ENCODE results near the gene FBXL4.

The FBXL4 gene

GRCh38 chr6:98833307-98834059 is 114.3 kb downstream of the FBXL4 start:
- TF ChIP-seq, protein P1, sequence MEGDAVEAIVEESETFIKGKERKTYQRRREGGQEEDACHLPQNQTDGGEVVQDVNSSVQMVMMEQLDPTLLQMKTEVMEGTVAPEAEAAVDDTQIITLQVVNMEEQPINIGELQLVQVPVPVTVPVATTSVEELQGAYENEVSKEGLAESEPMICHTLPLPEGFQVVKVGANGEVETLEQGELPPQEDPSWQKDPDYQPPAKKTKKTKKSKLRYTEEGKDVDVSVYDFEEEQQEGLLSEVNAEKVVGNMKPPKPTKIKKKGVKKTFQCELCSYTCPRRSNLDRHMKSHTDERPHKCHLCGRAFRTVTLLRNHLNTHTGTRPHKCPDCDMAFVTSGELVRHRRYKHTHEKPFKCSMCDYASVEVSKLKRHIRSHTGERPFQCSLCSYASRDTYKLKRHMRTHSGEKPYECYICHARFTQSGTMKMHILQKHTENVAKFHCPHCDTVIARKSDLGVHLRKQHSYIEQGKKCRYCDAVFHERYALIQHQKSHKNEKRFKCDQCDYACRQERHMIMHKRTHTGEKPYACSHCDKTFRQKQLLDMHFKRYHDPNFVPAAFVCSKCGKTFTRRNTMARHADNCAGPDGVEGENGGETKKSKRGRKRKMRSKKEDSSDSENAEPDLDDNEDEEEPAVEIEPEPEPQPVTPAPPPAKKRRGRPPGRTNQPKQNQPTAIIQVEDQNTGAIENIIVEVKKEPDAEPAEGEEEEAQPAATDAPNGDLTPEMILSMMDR (IDR thresholded peaks at IDR 0.05; ENCODE audit: poor library complexity, severe bottlenecking): no peak
- DNase-seq (ENCODE audit: low spot score) (no peak), ATAC-seq (ENCODE audit: low read depth) (peak; percentile 38)
- Histone ChIP-seq H3K27ac (ENCODE audit: poor library complexity, severe bottlenecking) (no peak overlapping the region), H3K36me3 (ENCODE audit: low read depth) (no peaks in the 10 kb centered on the region), H3K9me3 (ENCODE audit: severe bottlenecking) (no peaks in the 10 kb centered on the region), H3K4me1 (ENCODE audit: insufficient read depth, poor library complexity, severe bottlenecking) (no peaks in the 10 kb centered on the region), H3K27me3 (ENCODE audit: insufficient read depth, poor library complexity, severe bottlenecking) (peaks cover 96% of the 10 kb centered on the region), H3K4me3 (ENCODE audit: severe bottlenecking) (no peak overlapping the region)

- ATAC-seq (ENCODE audit: low read depth): peak; percentile 18; the same call in 2 of the 3 replicates
Observed at GRCh38 chr6:98833057-98833306, 114.8 kb downstream of the FBXL4 start.

DNA sequence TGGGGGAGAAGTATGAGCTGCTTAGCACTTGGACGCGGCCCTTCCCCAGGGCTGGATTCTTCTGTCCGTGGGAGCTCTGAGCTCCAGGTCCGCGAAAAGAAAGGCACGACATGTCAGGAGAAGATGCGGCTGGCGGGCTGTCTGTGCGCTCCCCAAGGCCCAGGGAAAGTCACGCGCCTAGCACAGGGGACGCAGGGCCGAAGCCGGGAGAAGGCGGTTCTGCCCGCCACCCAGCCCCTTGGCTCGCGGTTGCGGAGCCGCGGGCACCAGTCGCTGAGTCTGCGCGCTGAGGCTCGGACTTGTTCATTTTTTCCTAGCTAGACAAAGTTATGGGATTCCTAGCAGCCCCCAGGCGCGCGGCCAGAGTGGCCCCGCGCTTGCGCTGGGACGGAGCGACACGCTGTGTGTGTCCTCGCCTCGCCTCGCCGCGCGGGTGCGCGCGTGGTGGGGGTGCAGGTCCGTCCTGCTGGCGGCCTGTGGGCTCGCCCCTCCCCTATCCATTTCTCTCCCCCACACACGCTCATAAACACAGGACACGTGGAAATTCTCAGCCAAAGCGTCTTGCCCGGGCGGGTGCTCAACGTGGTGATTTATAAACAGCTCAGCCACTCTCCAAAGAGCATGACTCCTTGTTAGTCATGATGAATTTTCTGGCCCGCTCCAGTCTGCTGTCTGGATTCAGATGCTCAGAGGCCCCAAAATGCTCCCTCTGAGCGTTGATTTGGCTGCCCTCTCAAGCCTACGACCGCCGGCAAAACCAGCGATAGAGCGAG is 115.3 kb downstream of the FBXL4 start:
- TF ChIP-seq, protein P1 (IDR thresholded peaks at IDR 0.05; ENCODE audit: poor library complexity, severe bottlenecking): no peak
- no peaks in the 10 kb centered on the region for H3K36me3 ChIP-seq (ENCODE audit: low read depth)
- H3K27ac ChIP-seq (ENCODE audit: poor library complexity, severe bottlenecking): no peak overlapping the region
- ATAC-seq (ENCODE audit: low read depth) (peak; percentile 51), DNase-seq (ENCODE audit: low spot score) (no peak)
- H3K4me1 ChIP-seq (ENCODE audit: insufficient read depth, poor library complexity, severe bottlenecking): no peaks in the 10 kb centered on the region
- H3K4me3 ChIP-seq (ENCODE audit: severe bottlenecking): no peak overlapping the region
- peaks cover 96% of the 10 kb centered on the region for H3K27me3 ChIP-seq (ENCODE audit: insufficient read depth, poor library complexity, severe bottlenecking)
- H3K9me3 ChIP-seq (ENCODE audit: severe bottlenecking): no peaks in the 10 kb centered on the region

More at GRCh38 chr6:98833057-98833306, 114.8 kb downstream of the FBXL4 start:
- no peak for DNase-seq (ENCODE audit: low spot score)
- no peak overlapping the region for H3K4me3 ChIP-seq (ENCODE audit: severe bottlenecking)
- H3K4me1 ChIP-seq (ENCODE audit: insufficient read depth, poor library complexity, severe bottlenecking): no peaks in the 10 kb centered on the region
- TF ChIP-seq, protein P1 (IDR thresholded peaks at IDR 0.05; ENCODE audit: poor library complexity, severe bottlenecking): no peak
- no peak overlapping the region for H3K27ac ChIP-seq (ENCODE audit: poor library complexity, severe bottlenecking)
- peaks cover 96% of the 10 kb centered on the region for H3K27me3 ChIP-seq (ENCODE audit: insufficient read depth, poor library complexity, severe bottlenecking)
- H3K9me3 ChIP-seq (ENCODE audit: severe bottlenecking): no peaks in the 10 kb centered on the region
- no peaks in the 10 kb centered on the region for H3K36me3 ChIP-seq (ENCODE audit: low read depth)

- no peaks in the 10 kb centered on the region for H3K4me1 ChIP-seq (ENCODE audit: insufficient read depth, poor library complexity, severe bottlenecking)
- no peak for ATAC-seq (ENCODE audit: low read depth)
- TF ChIP-seq, protein P1 (IDR thresholded peaks at IDR 0.05; ENCODE audit: poor library complexity, severe bottlenecking): no peak
- H3K27me3 ChIP-seq (ENCODE audit: insufficient read depth, poor library complexity, severe bottlenecking): peaks cover 96% of the 10 kb centered on the region
- H3K9me3 ChIP-seq (ENCODE audit: severe bottlenecking): no peaks in the 10 kb centered on the region
- DNase-seq (ENCODE audit: low spot score): no peak
- no peaks in the 10 kb centered on the region for H3K36me3 ChIP-seq (ENCODE audit: low read depth)
- no peak overlapping the region for H3K4me3 ChIP-seq (ENCODE audit: severe bottlenecking)
- H3K27ac ChIP-seq (ENCODE audit: poor library complexity, severe bottlenecking): no peak overlapping the region
Observed at GRCh38 chr6:98831959-98832283, 115.8 kb downstream of the FBXL4 start.

Measured in RWPE2 (cell line).